OCI-LY7 (cell line): Measurements from ENCODE around the gene DMRTB1.

ENCODE experiments used
- CTCF ChIP-seq: fragments of 200-600 bp; sonication (generic); conservative IDR thresholded peaks from 2 replicates; pipeline ENCODE4 v1.5.1; 2014; ENCODE audit warnings: mild to moderate bottlenecking, antibody characterized with exemption, low read length, moderate library complexity, mixed read lengths
- EZH2phosphoT487 ChIP-seq: fragments of 200-600 bp; sonication (generic); IDR thresholded peaks from 2 replicates; pipeline ENCODE4 v1.6.1; 2018; ENCODE audit warnings: low read depth, borderline replicate concordance, mild to moderate bottlenecking, mixed run types, antibody characterized with exemption, low read length, moderate library complexity, mixed read lengths

GRCh38 chr1:53411541-53412152, 47.6 kb upstream of the DMRTB1 start:
- TF ChIP-seq CTCF (no peak), EZH2phosphoT487 (no peak)
